WI38 (cell line): ENCODE results near the gene EPHB6.

Experiments
- H3K4me3 ChIP-seq: 2 replicates; pipeline ENCODE4 v1.5.1; 2011; ENCODE audit warnings: low read depth, mild to moderate bottlenecking, control low read depth, low read length
- CTCF ChIP-seq: IDR thresholded peaks from 2 replicates; pipeline ENCODE4 v1.5.1; 2012; ENCODE audit warnings: low read depth, mild to moderate bottlenecking, control low read depth, low read length

Gene EPHB6

GRCh38 chr7:142835487-142835886 lies 19.4 kb upstream of the EPHB6 start:
- TF ChIP-seq CTCF = no peak
- no peak overlapping the region for H3K4me3 ChIP-seq

DNA sequence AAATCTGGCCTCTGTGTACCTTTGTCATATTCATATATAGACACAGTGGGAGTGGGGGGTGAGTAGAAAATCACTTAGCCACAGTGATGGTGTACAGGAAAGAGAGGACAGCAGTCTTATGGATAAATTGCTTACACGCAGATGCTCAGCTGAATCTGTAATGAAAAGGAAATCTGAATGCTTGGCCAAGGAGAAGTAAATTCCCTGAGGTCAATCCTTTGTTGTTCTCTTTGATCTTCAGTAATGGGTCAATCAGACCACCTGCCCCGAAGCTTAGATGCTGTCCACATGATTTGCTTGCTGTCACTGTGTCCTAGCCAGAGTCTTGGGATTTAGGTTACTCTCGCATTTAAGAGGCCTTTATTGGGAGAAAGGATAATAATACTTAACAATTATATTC lies 18.4 kb upstream of the EPHB6 start:
- no peak overlapping the region for H3K4me3 ChIP-seq
- TF ChIP-seq CTCF = no peak

- TF ChIP-seq CTCF = no peak
- no peak overlapping the region for H3K4me3 ChIP-seq
These were observed 16.2 kb upstream of the EPHB6 start for GRCh38 chr7:142838461-142839213.

DNA sequence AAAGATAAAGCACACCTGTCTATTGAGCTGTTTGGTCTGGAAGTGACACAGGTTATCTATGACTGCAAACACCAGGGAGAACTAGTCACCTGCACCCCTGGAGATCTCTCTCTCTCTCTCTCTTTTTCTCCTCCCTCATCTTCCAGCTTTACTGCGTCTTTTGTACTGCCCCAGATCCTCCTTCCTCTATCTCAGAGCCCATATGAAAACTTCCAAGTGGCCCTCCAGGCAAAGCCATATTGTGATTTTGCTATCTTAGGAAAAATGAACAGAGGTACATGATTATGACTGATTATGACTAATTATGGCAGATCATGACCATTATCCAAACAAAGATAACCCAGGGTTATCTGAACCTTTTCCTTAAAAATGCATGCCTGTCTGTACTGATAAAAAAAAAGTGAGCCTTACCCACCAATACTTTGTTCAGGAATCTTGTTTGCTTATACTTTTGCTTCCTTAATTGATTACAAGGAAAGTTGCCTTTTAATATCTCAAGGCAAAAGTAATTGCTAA lies 12.6 kb upstream of the EPHB6 start:
- no peak for TF ChIP-seq CTCF
- H3K4me3 ChIP-seq = no peak overlapping the region

DNA sequence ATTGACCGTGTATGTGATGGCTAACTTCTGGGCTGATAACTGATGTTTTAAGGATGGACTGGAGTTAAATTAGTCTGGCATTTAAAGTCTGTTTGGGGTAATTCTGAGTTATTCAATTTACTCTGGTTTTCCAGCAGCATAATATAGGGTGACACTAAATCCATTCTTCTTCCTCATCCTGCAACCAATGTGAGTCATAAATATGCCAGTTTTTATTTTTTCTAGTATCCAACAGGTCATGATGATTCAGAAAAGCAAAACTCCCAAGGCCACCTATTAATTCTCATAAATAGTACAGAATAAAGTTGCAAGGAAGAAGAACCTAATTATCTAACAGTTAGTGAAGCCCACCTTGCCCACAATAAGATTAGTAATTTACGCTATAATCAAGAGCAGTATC lies 7.5 kb upstream of the EPHB6 start:
- TF ChIP-seq CTCF = no peak
- H3K4me3 ChIP-seq = no peak overlapping the region

GRCh38 chr7:142851269-142851668 lies 3.6 kb upstream of the EPHB6 start:
- H3K4me3 ChIP-seq = no peak overlapping the region
- TF ChIP-seq CTCF = no peak

GRCh38 chr7:142851919-142852318 lies 3.0 kb upstream of the EPHB6 start:
- no peak overlapping the region for H3K4me3 ChIP-seq
- no peak for TF ChIP-seq CTCF
